Measurements from ENCODE around the gene C2CD4C.
"Not testable (repeated sequence)": the region's sequence is repeated elsewhere in the genome, so short reads cannot be mapped to it uniquely, and the experiment has no call there.

C2CD4C gene

GRCh38 chr19:359653-359925 lies 49.4 kb downstream of the C2CD4C start:
- DNase-seq (no peak), ATAC-seq (ENCODE audit: insufficient read depth, low read depth) (no peak)
- Histone ChIP-seq H3K9me3 (ENCODE audit: insufficient read depth, low read length, severe bottlenecking) (peaks cover 3% of the 10 kb centered on the region), H3K4me2 (ENCODE audit: insufficient read depth, low read length) (no peak overlapping the region), H4K20me1 (ENCODE audit: insufficient read depth, low read length) (no peaks in the 10 kb centered on the region), H3K4me3 (ENCODE audit: low read depth in 1 of 2, low read length in 2 of 2) (no peak overlapping the region), H3K4me1 (ENCODE audit: insufficient read depth, low read length) (no peaks in the 10 kb centered on the region), H3K27ac (ENCODE audit: low read length) (no peak overlapping the region), H3K9ac (ENCODE audit: low read depth, low read length) (no peak overlapping the region), H2AFZ (ENCODE audit: low read depth, low read length) (no peak overlapping the region), H3K36me3 (ENCODE audit: insufficient read depth, low read length) (no peaks in the 10 kb centered on the region), H3K27me3 (ENCODE audit: insufficient read depth, low read length, poor library complexity) (no peaks in the 10 kb centered on the region), H3K79me2 (ENCODE audit: insufficient read depth, low read length) (no peaks in the 10 kb centered on the region)
- TF ChIP-seq EZH2 (IDR thresholded peaks at IDR 0.05; ENCODE audit: borderline replicate concordance, low read depth, low read length, severe bottlenecking), result no peak
- no peak for TF ChIP-seq CTCF (IDR thresholded peaks at IDR 0.05; ENCODE audit: borderline replicate concordance, extremely low read depth, low read length, poor library complexity, severe bottlenecking)

GRCh38 chr19:355536-355935 lies 53.4 kb downstream of the C2CD4C start:
- not testable (repeated sequence) for H2AFZ ChIP-seq (ENCODE audit: low read depth, low read length); H3K27me3 ChIP-seq (ENCODE audit: insufficient read depth, low read length, poor library complexity); ATAC-seq (ENCODE audit: insufficient read depth, low read depth); H3K4me2 ChIP-seq (ENCODE audit: insufficient read depth, low read length); H3K4me1 ChIP-seq (ENCODE audit: insufficient read depth, low read length); DNase-seq; H3K9ac ChIP-seq (ENCODE audit: low read depth, low read length); H3K4me3 ChIP-seq (ENCODE audit: low read depth in 1 of 2, low read length in 2 of 2); H3K36me3 ChIP-seq (ENCODE audit: insufficient read depth, low read length); H3K27ac ChIP-seq (ENCODE audit: low read length); H4K20me1 ChIP-seq (ENCODE audit: insufficient read depth, low read length); H3K79me2 ChIP-seq (ENCODE audit: insufficient read depth, low read length)
- peaks cover 14% of the 10 kb centered on the region for H3K9me3 ChIP-seq (ENCODE audit: insufficient read depth, low read length, severe bottlenecking)
